HG03175 (cell line): ENCODE results near the gene PGPEP1.
A peak's percentile ranks its signal among the peaks of the same experiment; 100 is the strongest.
"Not testable (repeated sequence)": the region's sequence is repeated elsewhere in the genome, so short reads cannot be mapped to it uniquely, and the experiment has no call there.

Experiments used
- ATAC-seq: cut with Tn5 transposase; IDR thresholded peaks from one replicate; pipeline ENCODE4 v1.9.1; 2021; ENCODE audit warnings: mild to moderate bottlenecking, moderate library complexity; ENCODE audit not compliant: unreplicated experiment

The PGPEP1 gene

DNA sequence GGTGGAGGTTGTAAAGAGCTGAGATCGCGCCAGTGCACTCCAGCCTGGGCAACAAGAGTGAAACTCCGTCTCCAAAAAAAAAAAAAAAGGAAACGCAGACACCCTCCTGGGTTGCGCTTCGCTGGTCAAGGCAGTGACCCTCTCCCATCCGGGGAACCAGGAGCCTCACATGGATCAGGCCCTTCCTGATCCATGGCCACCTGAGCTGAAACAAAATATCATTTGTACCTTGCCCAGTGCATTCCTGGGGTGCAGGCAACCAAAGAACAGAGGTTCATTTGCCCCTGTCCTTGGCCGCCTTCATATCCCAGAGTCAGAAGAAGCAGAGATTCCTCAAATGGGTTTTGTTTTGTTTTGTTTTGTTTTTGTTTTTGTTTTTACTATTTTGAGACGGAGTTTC, 9.5 kb upstream of the PGPEP1 start:
- ATAC-seq, result no peak

- ATAC-seq, result no peak
Observed at GRCh38 chr19:18332917-18333530, 7.4 kb upstream of the PGPEP1 start.

GRCh38 chr19:18333680-18334079, 6.7 kb upstream of the PGPEP1 start:
- ATAC-seq, result no peak

DNA sequence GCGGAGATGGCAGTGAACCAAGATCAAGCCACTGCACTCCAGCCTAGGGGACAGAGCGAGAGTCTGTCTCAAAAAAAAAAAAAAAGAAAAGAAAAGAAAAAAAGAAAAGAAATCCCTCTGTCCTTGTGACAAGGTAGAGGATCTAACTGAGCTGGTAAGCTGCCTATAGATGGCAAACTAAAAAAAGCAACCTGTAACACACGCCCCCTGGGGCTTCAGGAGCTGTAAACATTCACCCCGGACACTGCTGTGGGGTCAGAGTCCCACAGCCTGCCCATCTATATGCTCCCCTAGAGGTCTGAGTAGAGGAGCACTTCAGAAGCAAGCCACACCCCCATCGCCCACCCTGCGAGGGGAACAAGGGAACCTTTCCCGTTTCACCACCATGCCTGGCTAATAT, 4.3 kb upstream of the PGPEP1 start:
- no peak for ATAC-seq

GRCh38 chr19:18338541-18338940, 1.9 kb upstream of the PGPEP1 start:
- no peak for ATAC-seq

DNA sequence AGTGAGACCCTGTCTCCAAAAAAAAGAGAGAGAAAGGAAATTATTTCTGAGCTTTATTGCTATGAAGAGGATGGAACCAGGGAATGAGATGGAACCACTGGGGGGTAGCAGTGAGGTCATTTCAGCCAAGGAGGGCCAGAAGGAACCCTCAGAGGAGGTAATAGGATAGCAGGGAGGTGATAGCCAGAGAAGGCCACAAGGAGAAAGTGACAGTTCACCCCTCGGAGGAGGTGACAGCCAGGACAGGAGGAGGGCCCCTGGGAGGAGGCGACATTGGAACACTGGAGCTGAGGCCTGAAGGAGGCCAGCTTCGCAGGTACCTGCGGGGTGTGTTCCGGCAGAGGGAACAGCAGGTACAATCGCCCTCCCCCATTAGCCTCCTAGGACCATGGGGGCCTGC, 675 bp upstream of the PGPEP1 start:
- no peak for ATAC-seq

DNA sequence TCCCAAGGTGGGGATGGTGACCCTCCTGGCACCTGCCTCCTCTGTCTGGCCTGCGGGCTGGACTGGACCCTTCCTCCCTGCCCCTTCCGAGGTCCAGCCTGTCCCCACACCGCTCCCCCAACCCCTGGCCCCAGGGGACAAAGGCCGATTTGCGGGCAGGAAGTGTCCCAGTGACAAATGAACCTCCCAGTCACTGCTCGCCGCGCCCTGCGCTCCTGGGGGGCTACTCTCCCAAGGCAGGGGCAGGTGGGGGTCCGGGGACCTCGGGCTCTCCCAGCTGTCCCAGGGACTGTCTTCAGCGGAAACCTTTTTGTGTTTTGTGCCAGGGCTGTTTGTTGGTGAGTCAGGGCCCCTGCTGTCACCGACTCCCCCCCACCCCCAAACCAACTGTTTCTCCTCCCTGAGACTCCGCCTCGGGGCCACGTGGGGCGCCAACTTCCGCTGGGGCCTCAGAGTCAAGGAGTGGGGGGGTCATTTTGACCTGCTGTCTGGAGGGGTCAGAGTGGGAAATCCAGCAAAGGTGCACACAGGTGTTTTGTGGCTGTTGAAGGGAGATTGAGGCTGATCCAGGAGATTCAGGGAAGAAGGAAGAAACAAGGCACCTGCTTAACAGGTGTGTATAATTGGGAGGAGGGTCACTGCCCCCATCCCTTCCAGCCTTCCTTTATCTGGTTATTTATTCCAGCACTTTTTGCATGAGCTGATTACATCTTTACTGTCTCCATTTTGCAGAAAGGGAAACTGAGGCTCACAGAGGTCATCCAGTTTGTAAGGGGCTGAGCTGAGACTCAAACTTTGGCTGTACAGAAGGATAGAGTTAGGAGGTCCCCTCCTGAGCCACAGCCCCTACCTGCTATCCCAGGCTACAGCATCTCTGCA, 831 bp downstream of the PGPEP1 start:
- ATAC-seq, result peak; percentile 60

- ATAC-seq, result no peak
Observed at GRCh38 chr19:18342090-18342632, 1.8 kb downstream of the PGPEP1 start.

DNA sequence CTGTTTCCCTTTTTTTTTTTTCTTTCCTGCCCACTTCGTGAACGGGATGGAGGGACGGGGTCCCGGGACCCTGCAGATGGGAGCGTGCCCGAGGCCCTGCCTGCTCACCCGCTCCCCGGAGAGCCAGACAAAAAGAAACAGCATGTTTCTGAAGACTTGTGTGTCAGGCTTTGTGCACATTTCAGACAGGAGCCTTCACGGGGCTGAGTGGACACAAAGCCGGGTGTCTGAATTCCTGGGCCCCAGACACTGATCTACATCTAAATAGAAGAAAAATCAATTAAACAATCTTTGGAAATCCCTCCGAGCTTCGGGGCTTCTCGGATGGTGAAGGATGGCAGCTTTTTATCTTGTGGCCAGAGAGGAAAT, 4.2 kb downstream of the PGPEP1 start:
- ATAC-seq, result no peak

- ATAC-seq, result no peak
Observed at GRCh38 chr19:18345296-18345695, 4.9 kb downstream of the PGPEP1 start.

- no peak for ATAC-seq
Observed at GRCh38 chr19:18346091-18346490, 5.7 kb downstream of the PGPEP1 start.

DNA sequence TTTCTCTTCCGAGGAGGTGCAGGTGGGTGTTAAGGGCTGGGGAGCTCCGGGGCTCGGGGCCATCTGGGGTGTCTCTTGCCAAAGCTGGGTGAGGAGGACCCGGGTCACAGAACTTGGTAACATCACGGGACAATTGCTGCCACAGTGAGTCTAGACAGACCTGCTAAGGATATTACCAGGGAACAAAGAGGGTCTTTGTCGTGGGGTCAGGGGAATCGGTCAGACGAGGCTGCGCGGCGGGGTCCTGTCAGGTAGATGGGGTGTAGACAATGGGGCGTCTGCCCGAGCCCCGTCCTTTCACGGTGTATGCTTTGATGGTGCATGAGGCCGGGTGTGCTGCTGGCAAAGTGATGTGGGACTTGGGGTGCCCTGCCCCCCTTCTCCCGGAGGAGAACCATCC, 7.8 kb downstream of the PGPEP1 start:
- no peak for ATAC-seq

- not testable (repeated sequence) for ATAC-seq
Observed at GRCh38 chr19:18348818-18349339, 8.5 kb downstream of the PGPEP1 start.

- ATAC-seq, result no peak
Observed at GRCh38 chr19:18349524-18350128, 9.2 kb downstream of the PGPEP1 start.

DNA sequence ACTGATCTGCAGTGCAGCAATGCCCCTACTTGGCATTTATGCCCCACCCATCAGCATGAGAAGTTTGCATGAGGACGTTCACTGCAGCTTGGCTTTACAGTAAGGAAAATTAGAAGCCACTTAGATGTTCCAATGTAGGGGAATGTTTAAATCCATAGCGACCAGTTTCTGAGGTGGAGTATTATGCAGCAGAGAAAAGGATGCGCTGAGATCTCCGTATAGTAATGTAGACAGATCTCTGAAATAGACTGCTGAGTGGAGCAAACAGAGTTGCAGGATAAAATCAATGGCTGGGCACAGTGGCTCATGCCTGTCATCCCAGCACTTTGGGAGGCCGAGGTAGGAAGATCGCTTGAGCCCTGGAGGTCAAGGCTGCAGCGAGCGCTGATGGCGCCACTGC, 10.1 kb downstream of the PGPEP1 start:
- ATAC-seq, result no peak

- ATAC-seq, result no peak
Observed at GRCh38 chr19:18351544-18351943, 11.1 kb downstream of the PGPEP1 start.

DNA sequence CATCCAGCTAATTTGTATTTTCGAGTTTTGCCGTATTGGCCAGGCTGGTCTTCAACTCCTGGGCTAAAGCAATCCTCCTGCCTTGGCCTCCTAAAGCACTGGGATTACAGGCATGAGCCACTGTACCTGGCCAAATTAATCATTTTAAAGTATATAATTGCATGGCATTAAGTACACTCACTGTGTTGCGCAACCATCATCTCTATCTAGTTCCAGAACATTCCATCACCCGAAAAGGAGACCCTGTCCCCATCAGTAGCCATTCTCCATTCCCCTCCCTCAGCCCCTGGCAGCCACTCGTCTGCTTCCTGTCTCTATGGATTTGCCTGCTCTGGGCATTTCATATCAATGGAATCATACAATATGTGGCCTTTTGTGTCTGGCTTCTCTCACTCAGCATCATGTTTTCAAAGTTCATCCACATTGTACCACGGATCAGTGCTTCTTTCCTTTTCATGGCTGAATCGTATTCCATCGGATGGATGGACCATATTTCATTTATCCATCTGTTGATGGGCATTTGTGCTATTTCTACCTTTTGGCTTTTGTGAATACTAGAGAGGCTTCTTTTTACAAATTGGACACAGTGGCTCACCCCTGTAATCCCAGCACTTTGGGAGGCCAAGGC, 13.1 kb downstream of the PGPEP1 start:
- no peak for ATAC-seq

- not testable (repeated sequence) for ATAC-seq
Observed at GRCh38 chr19:18354743-18355142, 14.3 kb downstream of the PGPEP1 start.

DNA sequence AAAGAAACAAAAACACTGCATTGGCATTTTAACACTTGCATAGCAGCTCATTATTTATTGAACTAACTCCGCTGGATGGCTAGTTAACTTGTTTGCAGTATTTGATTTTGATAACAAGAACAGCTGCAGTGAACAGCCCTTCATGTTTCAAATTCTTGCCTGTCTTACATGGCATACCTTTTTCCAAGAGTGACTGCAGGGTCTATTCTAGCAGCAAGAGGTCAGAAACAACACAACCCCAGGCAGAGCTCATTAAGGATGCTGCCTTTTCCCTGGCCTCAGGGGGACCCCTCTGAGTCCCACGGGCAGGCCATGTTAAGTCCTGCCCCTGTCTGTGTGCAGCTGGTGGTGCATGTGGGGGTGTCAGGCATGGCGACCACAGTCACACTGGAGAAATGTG, 16.6 kb downstream of the PGPEP1 start:
- ATAC-seq, result no peak

DNA sequence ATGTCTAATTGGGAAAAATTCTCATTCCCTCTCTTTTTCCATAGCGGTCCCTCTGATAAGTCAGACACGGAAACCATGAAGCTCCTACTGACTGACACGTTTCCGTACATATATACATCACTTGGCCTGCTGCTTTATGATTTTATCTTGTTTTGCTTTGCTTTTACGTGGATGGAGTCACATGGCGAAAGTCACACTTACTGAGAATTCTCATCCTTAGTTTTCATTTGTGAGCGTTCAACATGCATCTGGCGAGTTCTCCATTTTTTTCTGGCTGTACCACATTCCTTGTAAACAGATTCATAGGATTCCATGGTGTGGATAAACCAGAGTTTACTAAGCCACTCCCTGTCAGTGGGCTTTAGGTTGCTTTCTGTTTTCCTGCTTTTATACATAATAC, 21.2 kb downstream of the PGPEP1 start:
- ATAC-seq, result no peak

- ATAC-seq, result no peak
Observed at GRCh38 chr19:18362934-18363542, 22.6 kb downstream of the PGPEP1 start.
